Transverse colon (tissue), 4 donors: Measurements from ENCODE around the gene SLC22A23. TPM values are rescaled to one million over a fixed set of nuclear protein-coding genes. Genes with fewer than 3 reads are reported as not detected.

Source experiments
- DNase-seq: peaks from one replicate; pipeline ENCODE4 v3.0.0-alpha.2; 2019
- H3K27ac ChIP-seq, 4 donors: fragments of 200-600 bp; sonication (generic); 2 replicates each; pipeline ENCODE4 v1.5.1; 2016 to 2018; ENCODE audit warnings: inconsistent platforms in 4 of 4
- H3K27me3 ChIP-seq: fragments of 200-600 bp; sonication (generic); 2 replicates; pipeline ENCODE4 v1.5.1; 2017; ENCODE audit warnings: inconsistent platforms
- H3K36me3 ChIP-seq, 4 donors: fragments of 200-600 bp; sonication (generic); 2 replicates each; pipeline ENCODE4 v1.5.1; 2017 to 2019; ENCODE audit warnings: inconsistent platforms in 4 of 4
- H3K4me1 ChIP-seq, 4 donors: fragments of 200-600 bp; sonication (generic); 2 replicates each; pipeline ENCODE4 v1.5.1; 2017 to 2020; ENCODE audit warnings: inconsistent platforms in 4 of 4
- H3K4me3 ChIP-seq, 4 donors: fragments of 200-600 bp; sonication (generic); 1 replicate in 1 of 4; 2 replicates in 3 of 4; pipeline versions ENCODE4 v1.5.1 to v1.6.1; 2017 to 2019; ENCODE audit warnings: inconsistent platforms in 4 of 4
- H3K9me3 ChIP-seq, 2 donors: fragments of 200-600 bp; sonication (generic); 2 replicates each; pipeline ENCODE4 v1.5.1; 2017 to 2019; ENCODE audit warnings: inconsistent platforms in 2 of 2
- CTCF ChIP-seq, 5 experiments: fragments of 200-600 bp in 3 of 5; fragments of 450-650 bp in 2 of 5; sonication (generic) in 3 of 5; IDR thresholded peaks; 1 replicate in 2 of 5; 2 replicates in 3 of 5; pipeline ENCODE4 v1.5.1; 2016 to 2017; ENCODE audit warnings: antibody characterized with exemption in 5 of 5, inconsistent platforms in 3 of 5, mild to moderate bottlenecking in 2 of 5, moderate library complexity in 1 of 5
- EP300 ChIP-seq: sonication (generic); formaldehyde crosslinking; IDR thresholded peaks from one replicate; pipeline ENCODE4 v1.6.1; 2017; ENCODE audit warnings: antibody characterized with exemption, low read depth
- POLR2A ChIP-seq: fragments of 450-650 bp; IDR thresholded peaks from one replicate; pipeline ENCODE4 v1.6.1; 2016; ENCODE audit warnings: antibody characterized with exemption, mild to moderate bottlenecking, moderate library complexity
- POLR2AphosphoS5 ChIP-seq, 3 donors: sonication (generic); formaldehyde crosslinking; IDR thresholded peaks; one replicate each; pipeline ENCODE4 v1.6.1; 2016; ENCODE audit warnings: antibody characterized with exemption in 3 of 3
- WGBS, 2 donors: methylation state at CpG; one replicate each; pipeline ENCODE4 v1.1.5; 2018; ENCODE audit warnings: low coverage in 1 of 2; 5-methylcytosine and 5-hydroxymethylcytosine counted together
- in situ Hi-C, 4 donors: fragments of 200-750 bp; cut with MboI; loops; one replicate each; pipeline versions ENCODE4 v1.15.0 to v1.15.1; 2017; ENCODE audit warnings: low sequenced_read_pairs in 3 of 4, low pct_ligation_motif_present in 1 of 4, low pct_unique_long_range_greater_than_20kb in 1 of 4
- intact Hi-C: fragments of 100-400 bp; cut with DNase I; formaldehyde crosslinking; loops from one replicate; pipeline ENCODE4 v1.15.1; 2023; ENCODE audit warnings: low total_unique reads
- total RNA-seq, 4 donors: library from RNA; depleted of rRNA; stranded (reverse); fragments of >200 nt; gene quantifications; one replicate each; pipeline ENCODE4 v1.1.0, GENCODE V29; 2016

SLC22A23 gene
- total RNA-seq, 4 donors from 2014 or later: 96.1 to 161 (median 117) TPM

GRCh38 chr6:3318226-3318625 is 138.6 kb downstream of the SLC22A23 start:
- Histone ChIP-seq H3K4me1 (no peaks in the 10 kb centered on the region), H3K27ac (no peak overlapping the region), H3K36me3 (peaks cover 0 to 6% (median 0%) of the 10 kb centered on the region in 4 donors), H3K9me3 (no peaks in the 10 kb centered on the region), H3K27me3 (no peaks in the 10 kb centered on the region), H3K4me3 (no peak overlapping the region)
- 77% methylated on average over 10 of the region's 10 CpGs; no CpG with 5 or more reads in 1 of the 2 donors for WGBS, 2 donors
- intact Hi-C loops: no loop called here
- no peak for DNase-seq
- TF ChIP-seq CTCF (IDR thresholded peaks at IDR 0.05) (no peak), POLR2A (no peak), EP300 (no peak), POLR2AphosphoS5 (IDR thresholded peaks at IDR 0.05) (no peak)
- in situ Hi-C loops: no loop called here

- H3K36me3 ChIP-seq: peaks cover 0 to 6% (median 0%) of the 10 kb centered on the region in 4 donors
- TF ChIP-seq POLR2A (no peak), EP300 (no peak), POLR2AphosphoS5 (IDR thresholded peaks at IDR 0.05) (no peak), CTCF (IDR thresholded peaks at IDR 0.05) (no peak)
- intact Hi-C loops: no loop called here
- WGBS, 2 donors: 92% methylated on average over 11 of the region's 11 CpGs; no CpG with 5 or more reads in 1 of the 2 donors
- no peak overlapping the region for H3K4me3 ChIP-seq
- H3K27ac ChIP-seq: no peak overlapping the region
- no peaks in the 10 kb centered on the region for H3K9me3 ChIP-seq
- no peak for DNase-seq
- no peaks in the 10 kb centered on the region for H3K4me1 ChIP-seq
- in situ Hi-C loops: no loop called here
- no peaks in the 10 kb centered on the region for H3K27me3 ChIP-seq
Measured at GRCh38 chr6:3317741-3318211, 139.1 kb downstream of the SLC22A23 start.

- WGBS, 2 donors: 80 to 87% methylated on average over 3 to 8 of the region's 8 CpGs
- Histone ChIP-seq H3K27me3 (no peaks in the 10 kb centered on the region), H3K4me1 (no peaks in the 10 kb centered on the region), H3K27ac (no peak overlapping the region), H3K9me3 (no peaks in the 10 kb centered on the region), H3K36me3 (peaks cover 0 to 6% (median 0%) of the 10 kb centered on the region in 4 donors), H3K4me3 (no peak overlapping the region)
- TF ChIP-seq CTCF (IDR thresholded peaks at IDR 0.05): no peak
- no peak for TF ChIP-seq EP300
- TF ChIP-seq POLR2A: no peak
- no peak for DNase-seq
- in situ Hi-C loops: no loop called here
- intact Hi-C loops: no loop called here
Measured at GRCh38 chr6:3316818-3317217, 140.0 kb downstream of the SLC22A23 start.

- no peak overlapping the region for H3K4me3 ChIP-seq
- in situ Hi-C loops (no loop called here), intact Hi-C loops (no loop called here)
- no peak for DNase-seq
- no peak for TF ChIP-seq EP300
- TF ChIP-seq POLR2AphosphoS5 (IDR thresholded peaks at IDR 0.05): no peak
- TF ChIP-seq POLR2A: no peak
- TF ChIP-seq CTCF (IDR thresholded peaks at IDR 0.05): no peak
- no peaks in the 10 kb centered on the region for H3K9me3 ChIP-seq
- 90% methylated on average over 6 to 9 of the region's 9 CpGs for WGBS, 2 donors
- no peaks in the 10 kb centered on the region for H3K4me1 ChIP-seq
- no peaks in the 10 kb centered on the region for H3K27me3 ChIP-seq
- H3K36me3 ChIP-seq: peaks cover 0 to 6% (median 0%) of the 10 kb centered on the region in 4 donors
- H3K27ac ChIP-seq: no peak overlapping the region
Measured at GRCh38 chr6:3316331-3316730, 140.5 kb downstream of the SLC22A23 start.
